ENCODE results near the gene HDLBP. TPM values are rescaled to one million over a fixed set of nuclear protein-coding genes. Genes with fewer than 3 reads are reported as not detected.

Gene HDLBP
- total RNA-seq, 5 donors from 2014 or later (not counting 1 experiment from before 2014, with no cell fraction given), result 130 to 184 (median 148) TPM

- Mint-ChIP-seq H3K4me3 (no peak overlapping the region), H3K4me1 (peaks cover 33 to 44% (median 40%) of the 10 kb centered on the region in 3 donors), H3K27ac (no peak overlapping the region), H3K27me3 (no peaks in the 10 kb centered on the region), H3K9me3 (peaks cover 5 to 11% (median 7%) of the 10 kb centered on the region in 3 donors), H3K36me3 (peaks cover 8% of the 10 kb centered on the region)
- no peak for ATAC-seq (replicated peaks in 1 of 4)
- CTCF ChIA-PET, result no interaction called here
- Histone ChIP-seq H3K27ac (ENCODE audit: low read length) (no peak overlapping the region), H3K4me1 (ENCODE audit: control insufficient read depth in 1 of 2, extremely low read depth in 1 of 2, insufficient read depth in 2 of 2, low read length in 2 of 2) (peaks cover 7 to 20% of the 10 kb centered on the region in 2 experiments), H3K36me3 (ENCODE audit: control insufficient read depth in 2 of 2, extremely low read depth in 1 of 2, insufficient read depth in 1 of 2, low read length in 1 of 2) (no peaks in the 10 kb centered on the region), H3K9me3 (no peaks in the 10 kb centered on the region), H3K27me3 (replicated peaks in 1 of 2; ENCODE audit: control insufficient read depth in 2 of 2, extremely low read depth in 1 of 2, insufficient read depth in 2 of 2, low read length in 1 of 2) (no peaks in the 10 kb centered on the region), H3K4me3 (ENCODE audit: control insufficient read depth in 1 of 2, extremely low read depth in 1 of 2, low read length in 1 of 2) (no peak overlapping the region)
- POLR2A ChIA-PET, result no interaction called here
- no CpG with 5 or more reads among the region's 1 CpG for WGBS (ENCODE audit: insufficient coverage)
- DNase-seq, result no peak
Measured at GRCh38 chr2:241275910-241276309, 39.6 kb downstream of the HDLBP start.

- no peaks in the 10 kb centered on the region for H3K27me3 Mint-ChIP-seq
- H3K27me3 ChIP-seq (replicated peaks in 1 of 2; ENCODE audit: control insufficient read depth in 2 of 2, extremely low read depth in 1 of 2, insufficient read depth in 2 of 2, low read length in 1 of 2), result no peaks in the 10 kb centered on the region
- no peak overlapping the region for H3K4me3 Mint-ChIP-seq
- H3K4me3 ChIP-seq (ENCODE audit: control insufficient read depth in 1 of 2, extremely low read depth in 1 of 2, low read length in 1 of 2), result no peak overlapping the region
- peaks cover 37 to 46% (median 44%) of the 10 kb centered on the region in 3 donors for H3K4me1 Mint-ChIP-seq
- H3K36me3 Mint-ChIP-seq, result peaks cover 8% of the 10 kb centered on the region
- H3K27ac Mint-ChIP-seq, result no peak overlapping the region
- H3K9me3 Mint-ChIP-seq, result peaks cover 5 to 11% (median 7%) of the 10 kb centered on the region in 3 donors
- H3K36me3 ChIP-seq (ENCODE audit: control insufficient read depth in 2 of 2, extremely low read depth in 1 of 2, insufficient read depth in 1 of 2, low read length in 1 of 2), result no peaks in the 10 kb centered on the region
- no peak overlapping the region for H3K27ac ChIP-seq (ENCODE audit: low read length)
- peaks cover 7 to 24% of the 10 kb centered on the region in 2 experiments for H3K4me1 ChIP-seq (ENCODE audit: control insufficient read depth in 1 of 2, extremely low read depth in 1 of 2, insufficient read depth in 2 of 2, low read length in 2 of 2)
- WGBS (ENCODE audit: insufficient coverage), result no CpG with 5 or more reads among the region's 1 CpG
- DNase-seq (no peak), ATAC-seq (replicated peaks in 1 of 4) (no peak)
- POLR2A ChIA-PET, result no interaction called here
- CTCF ChIA-PET, result interaction anchor here in 1 of 2 donors (0.7 kb wide), 1 partner anchor 126 kb away, joined by 4 read pairs; no protein-coding TSS in a partner anchor
- H3K9me3 ChIP-seq, result no peaks in the 10 kb centered on the region
Measured at GRCh38 chr2:241275504-241275903, 40.0 kb downstream of the HDLBP start.

- H3K9me3 Mint-ChIP-seq, result peaks cover 5 to 11% (median 7%) of the 10 kb centered on the region in 3 donors
- ATAC-seq (replicated peaks in 1 of 4) (no peak), DNase-seq (peak in 1 of 35 experiments; percentile 15)
- peaks cover 38 to 46% (median 43%) of the 10 kb centered on the region in 3 donors for H3K4me1 Mint-ChIP-seq
- H3K27me3 Mint-ChIP-seq, result no peaks in the 10 kb centered on the region
- peak overlapping the region in 1 of 2 donors; percentile 25 for H3K27ac Mint-ChIP-seq
- Histone ChIP-seq H3K4me1 (ENCODE audit: control insufficient read depth in 1 of 2, extremely low read depth in 1 of 2, insufficient read depth in 2 of 2, low read length in 2 of 2) (peaks cover 7 to 26% of the 10 kb centered on the region in 2 experiments), H3K36me3 (ENCODE audit: control insufficient read depth in 2 of 2, extremely low read depth in 1 of 2, insufficient read depth in 1 of 2, low read length in 1 of 2) (no peaks in the 10 kb centered on the region), H3K27me3 (replicated peaks in 1 of 2; ENCODE audit: control insufficient read depth in 2 of 2, extremely low read depth in 1 of 2, insufficient read depth in 2 of 2, low read length in 1 of 2) (no peaks in the 10 kb centered on the region), H3K9me3 (no peaks in the 10 kb centered on the region), H3K27ac (ENCODE audit: low read length) (no peak overlapping the region), H3K4me3 (ENCODE audit: control insufficient read depth in 1 of 2, extremely low read depth in 1 of 2, low read length in 1 of 2) (no peak overlapping the region)
- H3K4me3 Mint-ChIP-seq, result peak overlapping the region in 2 of 3 donors; percentile 71 to 77
- WGBS (ENCODE audit: insufficient coverage), result 94% methylated on average over 5 of the region's 5 CpGs
- H3K36me3 Mint-ChIP-seq, result peaks cover 8% of the 10 kb centered on the region
- CTCF ChIA-PET, result no interaction called here
- POLR2A ChIA-PET, result no interaction called here
Measured at GRCh38 chr2:241274127-241274526, 41.3 kb downstream of the HDLBP start.

- Mint-ChIP-seq H3K4me1 (peaks cover 40 to 50% (median 44%) of the 10 kb centered on the region in 3 donors), H3K4me3 (peak overlapping the region; percentile 71 to 81 (median 77)), H3K9me3 (peaks cover 5 to 11% (median 7%) of the 10 kb centered on the region in 3 donors), H3K27ac (peak overlapping the region; percentile 47 to 62), H3K27me3 (no peaks in the 10 kb centered on the region), H3K36me3 (peaks cover 8% of the 10 kb centered on the region)
- H3K27ac ChIP-seq (ENCODE audit: low read length), result no peak overlapping the region
- ATAC-seq (replicated peaks in 1 of 4) (no peak), DNase-seq (peak in 1 of 35 experiments; percentile 19)
- no peaks in the 10 kb centered on the region for H3K27me3 ChIP-seq (replicated peaks in 1 of 2; ENCODE audit: control insufficient read depth in 2 of 2, extremely low read depth in 1 of 2, insufficient read depth in 2 of 2, low read length in 1 of 2)
- peaks cover 7 to 26% of the 10 kb centered on the region in 2 experiments for H3K4me1 ChIP-seq (ENCODE audit: control insufficient read depth in 1 of 2, extremely low read depth in 1 of 2, insufficient read depth in 2 of 2, low read length in 2 of 2)
- peaks cover 0 to under 1% of the 10 kb centered on the region in 2 donors for H3K36me3 ChIP-seq (ENCODE audit: control insufficient read depth in 2 of 2, extremely low read depth in 1 of 2, insufficient read depth in 1 of 2, low read length in 1 of 2)
- CTCF ChIA-PET, result interaction anchor here (0.6 kb wide), 2 partner anchors 66 to 307 kb away, joined by 3 to 7 read pairs; no protein-coding TSS in a partner anchor
- 90% methylated on average over 20 of the region's 21 CpGs for WGBS (ENCODE audit: insufficient coverage)
- H3K9me3 ChIP-seq, result no peaks in the 10 kb centered on the region
- POLR2A ChIA-PET, result no interaction called here
- H3K4me3 ChIP-seq (ENCODE audit: control insufficient read depth in 1 of 2, extremely low read depth in 1 of 2, low read length in 1 of 2), result peak overlapping the region; percentile 46 to 48
Measured at GRCh38 chr2:241273210-241274020, 42.1 kb downstream of the HDLBP start.

DNA sequence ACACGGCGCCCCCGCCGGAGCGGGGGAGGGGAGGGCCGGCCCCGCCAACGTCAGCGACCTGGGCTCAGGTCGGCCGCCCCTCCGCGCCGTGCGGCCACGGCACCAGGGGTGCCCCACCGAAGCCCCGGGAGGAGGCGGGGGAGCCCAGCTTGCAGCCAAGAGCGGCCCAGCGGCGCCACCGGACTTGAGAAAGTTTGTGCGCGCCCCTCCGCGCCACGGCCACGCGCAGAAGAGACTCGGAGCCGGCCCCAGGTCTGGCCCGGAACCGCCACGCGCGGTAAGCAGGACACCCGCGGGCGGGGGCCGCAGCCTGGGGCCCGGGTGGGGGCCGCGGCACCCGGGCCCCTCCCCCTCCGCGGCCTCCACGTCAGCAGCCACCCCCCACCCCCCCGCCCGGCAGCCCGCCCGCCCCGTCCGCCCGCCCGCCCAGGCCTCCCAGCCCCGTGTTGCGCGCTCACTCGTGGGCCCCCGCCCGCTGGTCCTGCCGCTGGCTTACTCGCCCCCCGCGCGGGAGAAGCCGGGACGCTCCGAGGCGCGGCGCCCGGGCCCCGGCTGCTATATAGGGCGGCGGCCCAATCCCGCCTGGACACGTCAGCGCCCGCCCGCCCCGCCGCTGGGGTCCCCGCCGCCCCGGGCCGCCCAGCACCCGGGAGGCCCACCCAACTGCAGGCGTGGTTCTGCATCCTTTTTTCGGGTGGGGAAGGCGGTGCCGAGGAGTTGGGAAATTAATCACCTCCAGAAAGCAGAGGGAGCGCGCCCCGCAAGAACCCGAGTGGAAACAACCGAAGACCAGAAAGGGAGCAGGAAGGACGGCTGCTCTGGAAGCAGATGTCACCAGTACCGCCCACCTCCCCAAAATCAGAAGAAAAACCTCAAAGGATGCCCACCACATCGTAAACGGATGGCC lies 42.9 kb downstream of the HDLBP start:
- no peaks in the 10 kb centered on the region for H3K9me3 ChIP-seq
- POLR2A ChIA-PET, result no interaction called here
- peak; percentile 59 to 76 (median 70) for ATAC-seq (replicated peaks in 1 of 4)
- H3K27ac Mint-ChIP-seq, result peak overlapping the region; percentile 47 to 62
- peaks cover 7 to 26% of the 10 kb centered on the region in 2 experiments for H3K4me1 ChIP-seq (ENCODE audit: control insufficient read depth in 1 of 2, extremely low read depth in 1 of 2, insufficient read depth in 2 of 2, low read length in 2 of 2)
- no peaks in the 10 kb centered on the region for H3K27me3 Mint-ChIP-seq
- H3K4me3 Mint-ChIP-seq, result peak overlapping the region; percentile 71 to 92 (median 81)
- H3K27me3 ChIP-seq (replicated peaks in 1 of 2; ENCODE audit: control insufficient read depth in 2 of 2, extremely low read depth in 1 of 2, insufficient read depth in 2 of 2, low read length in 1 of 2), result no peaks in the 10 kb centered on the region
- under 1% methylated on average over 72 of the region's 102 CpGs for WGBS (ENCODE audit: insufficient coverage)
- CTCF ChIA-PET, result interaction anchor here in 1 of 2 donors (1.0 kb wide), 1 partner anchor 42 kb away, joined by 3 read pairs; the partner anchor contains the start of gene HDLBP
- H3K36me3 ChIP-seq (ENCODE audit: control insufficient read depth in 2 of 2, extremely low read depth in 1 of 2, insufficient read depth in 1 of 2, low read length in 1 of 2), result peaks cover 0 to 9% of the 10 kb centered on the region in 2 donors
- H3K36me3 Mint-ChIP-seq, result peaks cover 12% of the 10 kb centered on the region
- DNase-seq, result peak in 29 of 35 experiments; percentile 4 to 58 (median 20)
- H3K9me3 Mint-ChIP-seq, result peaks cover 5 to 11% (median 7%) of the 10 kb centered on the region in 3 donors
- peaks cover 48 to 55% (median 49%) of the 10 kb centered on the region in 3 donors for H3K4me1 Mint-ChIP-seq
- H3K4me3 ChIP-seq (ENCODE audit: control insufficient read depth in 1 of 2, extremely low read depth in 1 of 2, low read length in 1 of 2), result peak overlapping the region; percentile 65
- no peak overlapping the region for H3K27ac ChIP-seq (ENCODE audit: low read length)
